HG03280 (cell line): ENCODE data around the gene MYO5A.
A peak's percentile ranks its signal among the peaks of the same experiment; 100 is the strongest.
"Not testable (repeated sequence)": the region's sequence is repeated elsewhere in the genome, so short reads cannot be mapped to it uniquely, and the experiment has no call there.

Source experiments
- ATAC-seq: cut with Tn5 transposase; IDR thresholded peaks from one replicate; pipeline ENCODE4 v1.9.1; 2021; ENCODE audit warnings: mild to moderate bottlenecking, moderate library complexity; ENCODE audit not compliant: unreplicated experiment

MYO5A gene

DNA sequence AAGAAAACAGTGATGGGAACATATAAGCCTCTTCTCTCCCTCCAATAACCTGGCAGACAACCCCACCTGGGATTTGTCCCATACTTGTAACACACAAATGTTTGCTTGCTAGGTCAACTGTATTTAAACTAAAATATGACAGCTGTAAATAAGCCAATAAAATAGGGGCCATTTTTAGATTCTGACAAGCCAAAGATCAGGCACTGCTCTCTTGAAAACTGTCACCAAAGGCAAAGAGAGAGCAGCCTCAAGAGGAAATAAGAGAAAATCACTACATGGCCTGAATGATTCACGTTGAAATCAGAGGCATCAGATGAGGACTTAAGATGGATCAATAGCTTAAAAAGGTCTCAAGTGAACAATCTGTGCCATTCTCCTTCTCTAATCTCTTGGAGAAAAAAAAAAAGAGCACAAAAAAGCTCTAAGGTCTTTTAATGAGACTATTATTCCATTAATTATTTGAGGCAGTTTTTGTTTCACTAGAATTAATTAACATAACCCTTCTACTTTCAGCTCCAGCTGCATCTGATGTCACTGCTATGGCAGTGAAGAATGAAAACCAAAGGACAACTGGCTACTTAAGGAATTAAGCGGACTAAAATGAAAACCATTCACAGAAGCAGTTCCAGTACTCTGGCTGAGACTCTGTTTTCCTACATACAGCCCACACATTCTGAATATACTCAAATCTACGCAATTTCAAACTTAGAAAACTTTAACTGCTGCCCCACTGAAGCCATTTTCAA is 19.0 kb downstream of the MYO5A start:
- no peak for ATAC-seq

DNA sequence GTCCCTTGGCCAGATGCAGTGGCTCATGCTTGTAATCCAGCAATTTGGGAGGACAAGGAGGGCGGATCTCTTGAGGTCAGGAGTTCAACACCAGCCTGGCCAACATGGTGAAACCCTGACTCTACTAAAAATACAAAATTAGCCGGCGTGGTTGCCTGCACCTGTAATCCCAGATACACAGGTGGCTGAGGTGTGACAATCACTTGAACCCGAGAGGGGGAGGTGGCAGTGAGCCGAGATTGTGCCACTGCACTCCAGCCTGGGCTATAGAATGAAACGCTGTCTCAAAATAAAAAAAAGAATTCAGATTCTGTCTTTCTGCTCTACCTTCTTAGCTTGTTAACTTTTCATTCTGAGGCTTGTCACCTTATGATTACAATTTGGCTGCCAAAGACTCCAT is 22.1 kb downstream of the MYO5A start:
- no peak for ATAC-seq

DNA sequence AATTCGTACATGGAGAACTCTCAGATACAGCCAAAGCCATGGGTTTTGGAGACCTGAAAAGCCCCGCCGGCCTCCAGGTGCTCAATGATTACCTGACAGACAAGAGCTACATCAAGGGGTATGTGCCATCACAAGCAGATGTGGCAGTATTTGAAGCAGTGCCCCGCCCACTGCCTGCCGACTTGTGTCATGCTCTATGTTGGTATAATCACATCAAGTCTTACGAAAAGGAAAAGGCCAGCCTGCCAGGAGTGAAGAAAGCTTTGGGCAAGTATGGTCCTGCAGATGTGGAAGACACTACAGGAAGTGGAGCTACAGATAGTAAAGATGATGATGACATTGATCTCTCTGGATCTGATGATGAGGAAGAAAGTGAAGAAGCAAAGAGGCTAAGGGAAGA is 23.5 kb downstream of the MYO5A start:
- ATAC-seq, result no peak

DNA sequence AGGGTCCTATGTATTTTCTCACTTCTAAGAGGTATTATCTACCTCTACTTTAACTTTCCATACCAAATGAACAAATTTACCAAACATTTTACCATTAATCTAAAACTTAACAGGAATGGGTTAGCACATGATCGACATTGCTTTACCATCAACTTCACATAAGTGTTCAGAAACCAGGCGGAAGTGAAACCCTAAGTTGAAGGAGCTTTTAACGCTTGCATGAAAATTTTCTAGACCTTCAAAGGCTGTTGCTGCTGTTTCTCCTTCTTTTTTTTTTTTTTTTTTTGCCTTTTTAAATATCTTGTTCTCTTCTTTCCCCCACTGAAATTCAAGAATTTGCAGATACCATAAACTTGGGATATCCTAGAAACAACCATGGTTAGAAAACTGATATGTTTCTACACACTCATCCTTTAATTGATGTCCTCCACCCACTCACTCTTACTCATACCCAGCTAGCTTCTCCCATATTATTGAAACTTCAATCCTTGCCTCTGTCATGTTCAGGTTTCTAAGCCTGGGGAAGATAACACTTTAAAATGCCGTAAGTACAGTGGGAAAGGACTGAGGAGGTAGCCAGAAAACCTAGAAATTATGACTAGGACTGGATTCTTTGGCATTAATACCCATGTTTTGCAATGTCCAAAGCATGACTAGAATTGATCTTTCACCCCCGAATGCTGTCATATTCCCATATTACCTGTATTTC is 24.7 kb downstream of the MYO5A start:
- ATAC-seq, result no peak

DNA sequence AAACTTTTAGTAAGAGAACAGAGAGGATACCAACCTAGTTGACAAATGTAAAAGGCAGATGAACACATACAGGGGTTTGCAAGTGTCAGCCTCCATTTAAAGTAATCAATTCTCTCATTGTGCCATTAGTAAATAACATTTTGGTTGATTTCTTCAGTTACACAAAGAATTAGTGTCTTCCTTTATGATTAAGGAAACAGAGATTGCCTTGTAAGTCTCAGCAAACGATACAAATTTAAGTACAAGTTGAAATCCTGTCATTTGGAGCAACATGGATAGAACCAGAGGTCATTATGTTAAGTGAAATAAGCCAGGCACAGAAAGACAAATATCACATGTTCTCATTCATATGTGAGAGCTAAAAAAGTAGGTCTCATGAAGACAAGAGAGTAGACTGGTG is 26.1 kb downstream of the MYO5A start:
- ATAC-seq, result no peak

DNA sequence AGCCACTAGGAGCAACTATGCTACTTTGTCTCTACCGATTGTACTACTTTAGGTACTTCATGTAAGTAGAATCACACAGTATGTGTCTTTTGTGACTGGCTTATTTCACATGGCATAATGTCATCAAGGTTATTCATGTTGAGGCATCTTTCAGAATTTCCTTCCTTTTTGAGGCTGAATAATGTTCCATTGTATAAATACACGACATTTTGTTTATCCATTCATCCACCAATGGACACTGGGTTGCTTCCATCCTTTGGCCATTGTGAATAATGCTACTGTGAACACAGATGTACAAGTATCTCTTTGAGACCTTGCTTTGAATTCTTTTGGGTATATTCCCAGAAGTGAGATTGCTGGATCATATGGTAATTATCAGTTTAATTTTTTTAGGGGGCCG is 29.2 kb downstream of the MYO5A start:
- ATAC-seq, result no peak

DNA sequence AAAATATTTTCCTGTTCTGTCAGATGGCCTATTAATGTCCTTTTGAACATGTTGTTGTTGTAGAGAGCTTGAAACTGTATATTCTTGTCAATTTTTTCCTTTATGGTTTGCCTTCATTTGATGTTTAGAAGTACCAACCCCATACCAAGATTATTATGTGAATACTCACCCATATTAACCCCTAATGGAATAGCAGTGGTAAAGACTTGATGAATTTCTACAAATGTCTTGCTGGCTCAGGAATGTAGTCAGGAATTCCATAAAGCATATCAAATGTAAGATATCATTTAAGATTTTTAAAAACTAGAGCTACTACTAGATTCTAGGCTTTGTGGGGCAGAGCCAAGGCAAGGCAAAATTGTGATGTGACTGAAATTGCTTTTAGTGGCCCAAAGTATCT is 30.0 kb downstream of the MYO5A start:
- ATAC-seq, result no peak

DNA sequence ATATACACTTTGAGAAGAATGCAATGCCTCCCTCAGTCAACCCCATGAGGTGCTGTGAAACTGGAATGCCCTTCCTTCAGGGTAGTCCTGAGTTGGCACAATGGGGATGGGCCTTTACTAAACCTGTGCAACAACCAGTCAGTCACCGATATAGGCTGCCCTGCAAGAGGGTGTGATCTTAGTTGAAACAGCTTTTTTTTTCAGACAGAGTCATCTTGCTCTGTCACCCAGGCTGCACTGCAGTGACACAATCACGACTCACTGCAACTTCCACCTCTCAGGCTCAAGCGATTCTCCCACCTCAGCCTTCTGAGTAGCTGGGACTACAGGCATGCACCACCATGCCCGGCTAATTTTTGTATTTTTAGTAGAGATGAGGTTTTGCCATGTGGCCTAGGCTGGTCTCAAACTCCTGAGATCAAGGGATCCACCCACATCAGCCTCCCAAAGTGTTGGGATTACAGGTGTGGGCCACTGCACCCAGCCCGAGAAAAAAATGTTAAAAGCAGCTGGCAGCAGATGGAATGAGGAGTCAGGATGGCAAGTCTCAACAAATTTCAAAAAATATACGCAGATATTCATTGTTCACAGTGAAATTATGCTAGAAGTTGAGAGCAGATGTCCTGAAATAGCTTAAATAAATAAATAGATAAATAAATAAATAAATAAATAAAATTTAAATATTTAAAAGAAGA is 31.8 kb downstream of the MYO5A start:
- no peak for ATAC-seq

DNA sequence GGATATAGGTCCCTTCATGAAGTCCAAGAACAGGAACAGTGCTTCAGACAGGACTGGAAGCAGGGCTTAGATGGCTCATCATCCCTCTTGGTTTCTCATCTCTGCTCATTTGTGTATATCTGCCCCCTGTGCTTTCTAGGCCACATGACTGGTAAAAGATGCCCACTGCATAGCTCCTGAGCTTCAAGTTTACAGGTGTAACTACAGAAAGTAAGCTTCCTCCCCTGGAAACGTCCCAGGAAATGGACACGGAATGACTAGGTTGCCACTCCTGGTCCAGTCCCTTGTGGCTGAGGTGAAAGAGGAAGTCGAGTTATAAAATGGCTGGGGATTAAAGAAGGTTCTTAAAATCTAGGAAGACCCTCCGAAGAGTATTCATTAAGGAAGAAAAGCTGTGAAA is 32.5 kb downstream of the MYO5A start:
- ATAC-seq, result no peak

DNA sequence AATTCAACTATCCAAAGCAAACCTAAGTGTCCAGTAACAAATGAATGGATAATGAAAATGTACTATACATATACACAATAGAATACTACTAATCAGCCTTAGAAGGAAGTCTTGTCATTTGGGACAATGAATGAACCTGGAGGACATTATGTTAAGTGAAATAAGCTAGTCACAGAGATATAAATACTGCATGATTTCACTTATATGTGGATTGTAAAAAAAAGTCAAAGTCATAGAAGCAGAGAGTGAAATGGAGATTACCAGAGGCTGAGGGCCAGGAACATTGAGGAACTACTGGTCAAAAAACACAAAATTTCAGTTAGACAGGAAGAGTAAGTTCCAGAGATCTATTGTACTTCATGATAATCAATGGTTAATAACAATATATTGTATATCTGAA is 33.6 kb downstream of the MYO5A start:
- no peak for ATAC-seq

DNA sequence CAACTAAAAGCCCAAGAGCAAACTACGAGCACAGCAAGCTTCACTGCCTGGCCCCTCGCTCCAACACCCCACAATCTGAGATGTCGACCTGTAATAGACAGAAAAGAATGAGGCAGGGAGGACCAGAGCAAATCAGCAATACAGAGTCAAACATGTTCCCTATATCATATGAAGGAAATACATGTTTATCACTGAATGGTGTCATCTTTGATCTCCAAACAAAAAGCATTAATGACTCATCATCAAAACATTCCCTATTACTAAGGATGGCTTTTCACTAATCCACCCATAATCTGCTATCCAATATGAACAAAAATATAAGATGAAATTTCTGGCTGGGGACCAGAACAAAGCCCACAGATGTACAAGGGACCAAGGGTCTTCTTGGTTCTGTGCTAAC is 34.7 kb downstream of the MYO5A start:
- ATAC-seq, result no peak

DNA sequence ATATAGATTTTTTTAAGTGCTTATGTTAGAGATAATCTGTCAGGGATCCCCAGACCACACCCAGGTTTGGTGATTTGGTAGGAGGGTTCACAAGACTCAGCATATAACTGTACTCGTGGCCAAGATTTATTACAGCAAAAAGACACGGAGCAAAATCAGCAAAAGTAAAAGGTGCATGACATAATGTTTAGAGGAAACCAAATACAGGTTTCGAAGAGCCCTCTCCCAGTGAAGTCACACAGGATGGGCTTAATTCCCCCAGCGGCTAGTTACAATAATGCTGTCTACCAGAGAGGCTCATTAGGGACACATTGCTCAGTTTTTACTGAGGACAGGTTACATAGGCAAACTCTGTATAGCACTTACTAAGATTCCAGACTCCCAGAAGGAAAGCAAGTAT is 36.5 kb downstream of the MYO5A start:
- no peak for ATAC-seq

DNA sequence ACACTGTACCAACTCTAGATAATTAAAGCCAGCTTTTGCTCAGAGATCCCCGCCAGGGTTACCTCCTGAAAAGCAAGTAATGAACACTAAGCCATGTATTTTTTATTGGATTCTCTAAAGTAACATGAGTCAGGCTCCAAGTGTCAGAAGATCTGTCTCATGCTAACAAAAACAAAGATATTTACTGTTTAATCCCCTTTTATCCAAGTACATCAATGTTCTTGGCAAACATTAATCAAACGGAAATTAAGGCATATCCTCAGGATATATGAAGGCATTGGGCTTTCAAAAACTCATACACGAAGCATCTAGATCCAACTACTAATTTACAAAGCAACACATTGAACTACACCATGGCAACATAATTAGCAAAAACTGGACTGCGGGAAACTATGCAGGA is 37.2 kb downstream of the MYO5A start:
- ATAC-seq, result no peak

DNA sequence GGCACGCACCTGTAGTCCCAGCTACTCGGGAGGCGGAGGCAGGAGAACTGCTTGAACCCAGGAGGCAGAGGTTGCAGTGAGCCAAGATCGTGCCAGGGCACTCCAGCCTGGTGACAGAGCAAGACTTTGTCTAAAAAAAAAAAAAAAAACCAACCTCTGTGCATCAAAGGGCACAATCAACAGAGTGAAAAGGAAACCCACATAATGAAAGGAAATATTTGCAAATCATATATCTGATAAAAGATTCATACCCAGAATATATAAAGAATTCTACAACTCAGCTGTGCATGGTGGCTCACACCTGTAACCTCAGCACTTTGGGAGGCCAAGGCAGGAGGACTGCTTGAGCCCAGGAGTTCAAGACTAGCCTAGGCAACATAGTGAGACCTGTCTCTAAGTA is 39.2 kb downstream of the MYO5A start:
- not testable (repeated sequence) for ATAC-seq

DNA sequence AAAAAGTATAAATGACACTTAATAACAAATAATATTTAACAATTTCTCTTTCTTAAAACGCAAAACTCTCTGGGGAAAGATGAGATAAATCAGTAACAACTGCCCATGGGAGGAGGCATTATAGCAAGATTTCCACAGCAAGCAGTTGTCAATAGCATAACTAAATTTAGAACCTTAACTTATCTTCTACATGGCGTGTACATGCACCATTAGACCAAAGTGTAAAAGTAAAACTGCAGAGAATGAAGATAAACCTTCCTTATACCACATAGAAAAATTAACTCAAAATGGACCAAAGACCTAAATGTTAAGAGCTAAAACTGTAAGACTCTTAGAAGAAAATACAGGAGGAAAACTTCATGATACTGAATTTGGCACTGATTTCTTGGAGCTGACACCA is 39.9 kb downstream of the MYO5A start:
- ATAC-seq, result no peak

DNA sequence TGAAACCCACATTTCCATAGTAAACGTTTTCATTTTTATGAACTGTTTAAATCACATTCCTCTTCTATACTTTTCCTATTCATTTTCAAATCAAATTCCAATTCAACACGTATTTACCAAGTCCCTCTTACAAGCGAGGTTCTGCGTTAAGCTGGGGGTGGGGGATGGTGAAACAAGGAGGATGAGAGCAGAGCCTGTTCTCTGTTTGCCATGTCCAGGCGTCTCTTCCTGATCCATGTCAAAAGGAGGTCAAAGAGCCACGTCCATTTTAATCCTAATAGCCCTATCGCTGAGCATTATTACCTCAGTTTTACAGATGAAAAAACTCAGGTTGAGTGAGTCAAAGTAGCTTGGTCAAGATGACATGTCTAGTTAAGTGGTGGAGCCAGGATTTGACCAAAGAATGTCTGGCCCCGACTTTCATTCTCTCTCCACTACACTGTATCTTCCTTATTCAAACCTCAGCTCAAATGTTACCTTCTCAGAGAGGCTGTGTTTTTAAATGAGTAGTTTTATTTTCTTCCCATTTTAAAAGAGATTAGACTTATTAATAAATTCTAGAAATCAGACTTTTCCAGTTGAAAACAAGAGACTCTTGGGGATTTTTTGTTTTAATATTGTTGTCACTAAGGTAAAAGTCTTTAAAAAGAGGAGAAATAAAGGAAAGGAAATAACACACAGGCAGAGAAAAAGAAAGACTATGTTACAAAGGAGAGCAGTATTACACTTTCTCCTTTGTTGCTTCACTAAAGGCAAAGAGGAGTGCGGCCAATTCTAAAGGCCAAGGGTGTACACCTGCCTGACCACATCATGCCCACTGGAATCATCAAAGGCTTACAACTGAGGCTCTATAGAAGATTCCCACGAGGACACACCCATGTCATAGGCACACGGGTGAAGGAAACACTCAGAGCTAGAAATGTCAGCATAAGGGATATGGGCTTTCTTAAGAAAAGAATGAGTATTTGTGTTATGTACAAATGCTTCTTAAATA is 42.4 kb downstream of the MYO5A start:
- no peak for ATAC-seq

DNA sequence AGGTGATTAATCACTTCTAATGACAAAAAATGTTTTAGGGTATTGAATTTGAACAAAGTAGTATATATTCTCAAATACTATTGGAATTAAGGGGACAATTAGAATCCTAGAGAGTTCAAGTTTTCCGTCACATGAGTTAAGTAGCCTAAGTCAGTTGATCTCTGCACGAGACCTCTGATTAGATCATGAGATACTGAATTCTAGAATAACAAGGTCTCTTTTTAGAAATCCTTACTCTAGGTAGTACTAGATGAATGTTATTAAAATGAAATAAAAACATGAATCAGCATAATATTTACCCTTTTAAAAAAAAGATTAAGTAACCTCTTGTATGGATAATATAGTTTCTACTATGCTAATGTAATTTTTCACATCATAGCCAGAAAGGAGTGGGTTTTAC is 43.4 kb downstream of the MYO5A start:
- no peak for ATAC-seq

DNA sequence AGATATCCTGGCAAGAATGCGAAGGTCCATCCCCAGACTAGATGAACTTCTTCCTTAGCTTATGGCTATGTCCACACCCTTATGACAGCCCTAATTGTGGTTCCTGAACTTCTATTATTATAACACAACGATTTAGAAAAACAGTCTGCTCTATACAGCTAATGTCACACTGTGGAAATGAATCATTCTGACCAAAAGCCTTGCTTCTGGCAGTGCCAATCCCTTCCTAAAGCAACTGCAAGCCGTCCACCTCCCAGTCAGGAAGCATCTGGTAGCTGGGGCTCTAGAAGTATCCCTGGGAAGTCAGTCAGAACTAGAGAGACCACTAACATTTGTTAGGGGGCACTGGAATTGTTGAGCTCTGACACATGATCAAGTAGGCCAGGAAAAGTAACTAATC is 45.0 kb downstream of the MYO5A start:
- no peak for ATAC-seq

DNA sequence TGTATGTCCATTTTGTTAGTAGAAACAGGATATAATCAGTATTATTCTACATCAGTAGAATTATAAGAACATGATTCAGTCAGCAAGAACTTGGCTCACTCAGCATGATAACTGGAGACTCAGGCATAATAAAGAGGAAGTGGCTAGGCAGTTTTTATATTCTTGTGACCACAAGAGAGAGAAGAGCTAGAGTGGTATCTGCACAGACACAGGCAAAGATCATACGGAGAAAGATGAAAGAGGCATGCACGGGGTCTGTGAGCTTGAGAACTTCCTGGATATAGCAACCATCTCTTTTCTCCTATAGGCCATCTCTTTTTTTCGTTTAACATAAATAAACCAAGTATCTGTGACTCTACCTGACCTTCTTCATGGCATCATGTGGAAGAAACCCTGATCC is 46.8 kb downstream of the MYO5A start:
- peak; percentile 93 for ATAC-seq

DNA sequence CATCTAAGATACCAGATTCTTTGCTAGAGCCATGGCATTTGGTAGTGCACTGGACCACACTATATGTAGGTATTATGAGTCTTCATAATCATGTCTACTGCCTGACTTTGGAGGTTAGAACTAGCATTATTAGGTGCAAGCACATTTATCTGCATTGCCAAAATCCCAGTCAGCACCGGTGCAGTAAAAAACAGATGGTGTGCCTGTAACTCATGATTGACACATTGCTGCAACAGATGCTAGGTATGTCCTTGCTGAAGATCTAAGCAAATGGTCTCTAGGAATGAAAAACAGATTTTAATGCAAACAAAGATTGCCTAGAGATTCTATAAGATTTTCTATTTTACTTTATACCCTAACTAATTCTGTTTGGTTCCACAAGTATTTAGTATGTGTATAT is 47.7 kb downstream of the MYO5A start:
- ATAC-seq, result no peak

DNA sequence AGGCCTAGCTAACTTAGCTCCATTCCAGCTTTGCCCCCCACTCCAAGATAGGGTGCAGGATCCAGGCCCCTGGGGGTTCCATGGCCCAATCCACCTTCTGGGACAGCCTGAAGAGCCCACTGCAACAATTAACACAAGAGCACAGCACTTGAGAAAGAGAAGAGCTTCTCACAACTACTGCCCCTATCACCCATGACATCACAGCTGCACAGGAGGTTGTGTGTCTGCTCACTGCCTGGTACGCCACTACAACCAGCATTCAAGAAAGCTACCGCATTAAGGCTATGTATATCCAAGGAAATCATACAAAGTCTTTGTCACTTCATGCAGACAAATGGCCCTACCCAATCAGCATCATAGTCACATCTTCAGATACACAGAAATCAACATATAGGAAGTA is 62.0 kb downstream of the MYO5A start:
- no peak for ATAC-seq
